GM10266 (cell line): ENCODE results near the gene COLEC12.

Experiments used
- DNase-seq: peaks from one replicate; pipeline ENCODE4 v3.0.0; 2012; ENCODE audit errors: extremely low spot score
- CTCF ChIP-seq: IDR thresholded peaks from 2 replicates; pipeline ENCODE4 v1.5.1; 2012; ENCODE audit warnings: mild to moderate bottlenecking, low read depth; ENCODE audit not compliant: control insufficient read depth, insufficient read depth; ENCODE audit errors: missing control alignments

The COLEC12 gene

GRCh38 chr18:515156-515815, 14.8 kb upstream of the COLEC12 start:
- peak; percentile 14 for TF ChIP-seq CTCF
- no peak for DNase-seq

- no peak for TF ChIP-seq CTCF
- no peak for DNase-seq
These were observed 13.5 kb upstream of the COLEC12 start for GRCh38 chr18:513826-514530.

- TF ChIP-seq CTCF: no peak
These were observed 12.5 kb upstream of the COLEC12 start for GRCh38 chr18:512957-513356.

GRCh38 chr18:508835-509234, 8.3 kb upstream of the COLEC12 start:
- no peak for DNase-seq
- no peak for TF ChIP-seq CTCF

More at GRCh38 chr18:512957-513356, 12.5 kb upstream of the COLEC12 start:
- no peak for DNase-seq

- TF ChIP-seq CTCF: no peak
- no peak for DNase-seq
These were observed 7.1 kb upstream of the COLEC12 start for GRCh38 chr18:507636-508035.

- DNase-seq: no peak
- no peak for TF ChIP-seq CTCF
These were observed 6.3 kb upstream of the COLEC12 start for GRCh38 chr18:506801-507200.

- TF ChIP-seq CTCF: no peak
- DNase-seq: no peak
These were observed 5.8 kb upstream of the COLEC12 start for GRCh38 chr18:506264-506663.
